HG03558 (cell line): Measurements from ENCODE around the gene UNC93A.
"Not testable (repeated sequence)": the region's sequence is repeated elsewhere in the genome, so short reads cannot be mapped to it uniquely, and the experiment has no call there.

Source experiments
- ATAC-seq: cut with Tn5 transposase; IDR thresholded peaks from one replicate; pipeline ENCODE4 v1.9.1; 2021; ENCODE audit warnings: moderate number of reproducible peaks; ENCODE audit not compliant: unreplicated experiment; ENCODE audit errors: extremely low read depth

Gene UNC93A

GRCh38 chr6:167336844-167337630 lies 45.9 kb downstream of the UNC93A start:
- ATAC-seq = no peak

- no peak for ATAC-seq
Observed at GRCh38 chr6:167337675-167338449, 46.7 kb downstream of the UNC93A start.

- no peak for ATAC-seq
Observed at GRCh38 chr6:167338541-167339117, 47.5 kb downstream of the UNC93A start.

- ATAC-seq = no peak
Observed at GRCh38 chr6:167341038-167341583, 50.0 kb downstream of the UNC93A start.

GRCh38 chr6:167341665-167342655 lies 50.8 kb downstream of the UNC93A start:
- no peak for ATAC-seq

GRCh38 chr6:167342879-167343610 lies 51.9 kb downstream of the UNC93A start:
- ATAC-seq = no peak

GRCh38 chr6:167345348-167345747 lies 54.2 kb downstream of the UNC93A start:
- no peak for ATAC-seq

- ATAC-seq = no peak
Observed at GRCh38 chr6:167345960-167346359, 54.8 kb downstream of the UNC93A start.

GRCh38 chr6:167347226-167347625 lies 56.1 kb downstream of the UNC93A start:
- no peak for ATAC-seq

- no peak for ATAC-seq
Observed at GRCh38 chr6:167349631-167350274, 58.6 kb downstream of the UNC93A start.

- ATAC-seq = no peak
Observed at GRCh38 chr6:167350275-167350696, 59.2 kb downstream of the UNC93A start.

GRCh38 chr6:167350731-167351655 lies 59.9 kb downstream of the UNC93A start:
- no peak for ATAC-seq

- no peak for ATAC-seq
Observed at GRCh38 chr6:167351656-167352345, 60.7 kb downstream of the UNC93A start.

GRCh38 chr6:167356874-167357273 lies 65.8 kb downstream of the UNC93A start:
- no peak for ATAC-seq

- not testable (repeated sequence) for ATAC-seq
Observed at GRCh38 chr6:167358394-167358793, 67.3 kb downstream of the UNC93A start.

GRCh38 chr6:167361170-167361569 lies 70.1 kb downstream of the UNC93A start:
- ATAC-seq = not testable (repeated sequence)
